ENCODE measurements around the gene CTSL.
"Not testable (repeated sequence)": the region's sequence is repeated elsewhere in the genome, so short reads cannot be mapped to it uniquely, and the experiment has no call there.

Gene CTSL

DNA sequence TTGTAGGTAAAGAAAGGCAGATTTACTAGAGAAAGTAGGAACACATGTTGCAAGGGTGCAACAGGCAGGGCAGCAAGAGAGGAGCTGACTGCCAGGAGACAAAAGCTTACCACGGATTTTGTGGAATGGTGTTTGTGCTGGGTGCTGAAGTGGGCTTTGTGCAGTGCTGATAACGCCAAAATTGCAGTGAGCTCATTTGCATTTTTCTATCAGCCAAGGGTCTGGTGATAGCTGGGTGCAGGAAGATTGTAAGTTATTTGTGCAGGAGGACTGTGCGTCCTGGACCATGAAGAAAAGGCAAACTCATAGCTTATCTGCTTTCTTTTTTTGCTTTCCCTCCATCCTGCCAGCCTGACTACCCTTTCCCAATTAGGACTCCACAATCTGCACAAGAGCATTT lies 13.6 kb downstream of the CTSL start:
- TF ChIP-seq, protein P1, sequence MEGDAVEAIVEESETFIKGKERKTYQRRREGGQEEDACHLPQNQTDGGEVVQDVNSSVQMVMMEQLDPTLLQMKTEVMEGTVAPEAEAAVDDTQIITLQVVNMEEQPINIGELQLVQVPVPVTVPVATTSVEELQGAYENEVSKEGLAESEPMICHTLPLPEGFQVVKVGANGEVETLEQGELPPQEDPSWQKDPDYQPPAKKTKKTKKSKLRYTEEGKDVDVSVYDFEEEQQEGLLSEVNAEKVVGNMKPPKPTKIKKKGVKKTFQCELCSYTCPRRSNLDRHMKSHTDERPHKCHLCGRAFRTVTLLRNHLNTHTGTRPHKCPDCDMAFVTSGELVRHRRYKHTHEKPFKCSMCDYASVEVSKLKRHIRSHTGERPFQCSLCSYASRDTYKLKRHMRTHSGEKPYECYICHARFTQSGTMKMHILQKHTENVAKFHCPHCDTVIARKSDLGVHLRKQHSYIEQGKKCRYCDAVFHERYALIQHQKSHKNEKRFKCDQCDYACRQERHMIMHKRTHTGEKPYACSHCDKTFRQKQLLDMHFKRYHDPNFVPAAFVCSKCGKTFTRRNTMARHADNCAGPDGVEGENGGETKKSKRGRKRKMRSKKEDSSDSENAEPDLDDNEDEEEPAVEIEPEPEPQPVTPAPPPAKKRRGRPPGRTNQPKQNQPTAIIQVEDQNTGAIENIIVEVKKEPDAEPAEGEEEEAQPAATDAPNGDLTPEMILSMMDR (IDR thresholded peaks at IDR 0.05; ENCODE audit: low read depth, low read length) = no peak
- no peak for DNase-seq (ENCODE audit: extremely low read depth, low read depth)

DNA sequence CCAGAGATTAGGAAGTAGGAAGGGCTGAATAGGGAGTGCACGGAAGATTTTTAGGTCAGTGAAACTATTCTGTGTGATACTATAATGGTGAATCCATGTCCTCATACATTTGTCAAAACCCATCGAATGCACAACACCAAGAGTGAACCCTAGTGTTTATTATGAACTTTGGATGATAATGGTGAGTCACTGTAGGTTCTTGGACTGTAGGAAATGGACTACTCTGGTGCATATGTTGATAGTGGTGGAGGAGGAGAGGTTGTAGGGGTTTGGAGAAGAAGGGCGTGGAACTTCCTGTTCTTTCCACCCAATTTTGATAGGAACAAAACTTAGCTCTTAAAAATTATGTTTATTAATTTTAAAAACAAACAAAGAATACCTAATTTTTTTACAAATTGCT lies 14.3 kb downstream of the CTSL start:
- no peak for DNase-seq (ENCODE audit: extremely low read depth, low read depth)
- TF ChIP-seq, protein P1 (IDR thresholded peaks at IDR 0.05; ENCODE audit: low read depth, low read length) = no peak

DNA sequence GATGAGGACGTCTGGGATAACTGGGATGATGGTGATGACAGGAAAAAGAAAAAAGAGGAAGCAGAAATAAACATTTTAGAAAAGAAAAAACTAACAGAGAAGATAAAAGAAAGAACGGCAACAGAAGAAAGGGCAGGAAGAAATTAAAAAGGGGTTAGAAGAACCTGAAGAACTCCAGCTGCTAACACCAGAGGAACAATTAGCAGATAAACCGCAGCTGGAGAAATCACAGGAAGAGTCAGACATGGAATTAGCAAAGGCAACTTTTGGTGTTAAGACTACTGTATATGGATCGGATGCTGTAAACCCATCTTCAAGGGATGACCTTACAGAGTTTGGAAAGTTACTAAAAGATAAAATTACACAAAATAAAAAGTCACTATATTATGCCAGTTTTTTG lies 15.4 kb downstream of the CTSL start:
- TF ChIP-seq, protein P1 (IDR thresholded peaks at IDR 0.05; ENCODE audit: low read depth, low read length) = no peak
- no peak for DNase-seq (ENCODE audit: extremely low read depth, low read depth)

DNA sequence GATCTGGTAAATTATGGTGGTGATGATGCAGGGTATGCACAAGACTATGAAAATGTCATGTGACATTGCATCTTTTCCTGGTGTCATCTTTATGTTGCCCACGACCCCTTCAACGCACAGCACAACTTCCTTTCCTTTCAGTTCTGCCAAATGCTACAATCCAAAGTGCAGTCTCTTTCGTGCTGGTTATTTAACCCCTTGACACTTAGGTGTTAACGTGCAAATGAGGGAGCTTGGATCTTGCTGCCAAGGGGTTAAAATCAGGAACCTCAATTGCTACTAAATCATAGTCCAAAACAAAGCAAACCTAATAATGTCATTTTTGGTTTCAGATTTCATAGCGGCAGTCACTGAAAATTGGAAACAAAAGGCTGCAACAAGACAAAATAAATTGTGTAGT lies 16.0 kb downstream of the CTSL start:
- DNase-seq (ENCODE audit: extremely low read depth, low read depth) = no peak
- TF ChIP-seq, protein P1 (IDR thresholded peaks at IDR 0.05; ENCODE audit: low read depth, low read length) = no peak

DNA sequence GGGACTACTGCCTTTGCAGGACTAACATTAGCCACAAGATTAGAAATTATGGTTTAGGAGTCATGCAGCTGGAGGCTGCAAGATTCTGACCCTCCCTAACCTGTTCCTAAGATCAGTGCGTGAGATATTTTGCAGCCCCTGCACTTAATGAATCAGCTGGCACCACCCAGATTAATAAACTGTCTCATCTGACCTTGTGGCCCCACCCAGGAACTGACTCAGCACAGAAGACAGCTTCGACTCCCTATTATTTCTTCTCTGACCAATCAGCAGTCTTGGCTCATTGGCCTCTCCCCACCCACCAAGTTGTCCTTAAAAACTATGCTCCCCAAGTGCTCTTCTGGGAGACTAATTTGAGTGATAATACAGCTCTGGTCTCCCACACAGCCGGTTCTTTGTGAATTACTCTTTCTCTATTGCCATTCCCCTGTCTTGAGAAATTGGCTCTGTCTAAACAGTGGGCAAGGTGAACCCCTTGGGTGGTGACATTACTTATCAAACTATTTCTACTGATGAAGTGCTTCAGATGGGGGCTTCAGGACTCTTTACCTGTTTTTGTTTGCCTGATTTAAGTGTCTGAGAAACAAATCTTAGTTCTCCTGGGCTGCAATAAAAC lies 17.0 kb downstream of the CTSL start:
- no peak for DNase-seq (ENCODE audit: extremely low read depth, low read depth)
- TF ChIP-seq, protein P1 (IDR thresholded peaks at IDR 0.05; ENCODE audit: low read depth, low read length) = no peak

DNA sequence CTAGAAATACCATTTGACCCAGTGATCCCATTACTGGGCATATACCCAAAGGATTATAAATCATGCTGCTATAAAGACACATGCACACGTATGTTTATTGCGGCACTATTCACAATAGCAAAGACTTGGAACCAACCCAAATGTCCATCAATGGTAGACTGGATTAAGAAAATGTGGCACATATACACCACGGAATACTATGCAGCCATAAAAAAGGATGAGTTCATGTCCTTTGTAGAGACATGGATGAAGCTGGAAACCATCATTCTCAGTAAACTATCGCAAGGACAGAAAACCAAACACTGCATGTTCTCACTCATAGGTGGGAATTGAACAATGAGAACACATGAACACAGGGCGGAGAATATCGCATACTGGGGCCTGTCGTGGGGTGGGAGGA lies 18.3 kb downstream of the CTSL start:
- DNase-seq (ENCODE audit: extremely low read depth, low read depth) = not testable (repeated sequence)

DNA sequence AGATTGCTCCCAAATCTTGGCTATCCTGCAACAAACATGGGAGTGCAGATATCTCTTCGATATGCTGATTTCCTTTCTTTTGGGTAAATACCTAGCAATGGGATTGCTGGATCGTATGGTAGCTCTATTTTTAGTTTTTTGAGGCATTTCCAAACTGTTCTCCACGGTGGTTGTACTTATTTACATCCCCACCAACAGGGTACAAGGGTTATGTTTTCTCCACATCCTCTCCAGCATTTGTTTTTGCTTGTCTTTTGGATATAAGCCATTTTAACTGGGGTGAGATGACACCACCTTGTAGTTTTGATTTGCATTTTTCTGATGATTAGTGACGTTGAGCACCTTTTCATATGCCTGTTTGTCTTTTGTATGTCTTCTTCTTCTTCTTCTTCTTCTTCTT lies 20.3 kb downstream of the CTSL start:
- no peak for DNase-seq (ENCODE audit: extremely low read depth, low read depth)
- TF ChIP-seq, protein P1 (IDR thresholded peaks at IDR 0.05; ENCODE audit: low read depth, low read length) = no peak

DNA sequence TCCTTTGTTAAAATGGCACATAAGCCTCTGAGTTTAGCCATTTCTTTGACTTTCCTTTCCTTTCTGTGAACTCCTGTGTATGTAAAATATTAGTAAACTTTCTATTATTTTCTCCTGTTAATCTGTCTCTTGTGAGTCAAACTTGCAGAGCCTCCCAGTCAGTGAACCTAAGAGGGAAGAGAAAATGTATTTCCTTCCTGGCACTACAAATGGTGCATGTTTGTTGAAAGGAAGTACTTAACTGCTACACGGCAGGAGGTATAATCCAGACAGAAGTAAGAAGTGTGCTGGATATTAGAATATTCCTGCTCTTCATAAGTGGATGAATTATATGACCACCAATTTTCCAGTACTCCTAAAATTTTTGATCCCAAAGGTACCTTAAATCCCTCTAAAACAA lies 23.0 kb downstream of the CTSL start:
- DNase-seq (ENCODE audit: extremely low read depth, low read depth) = no peak
- TF ChIP-seq, protein P1 (IDR thresholded peaks at IDR 0.05; ENCODE audit: low read depth, low read length) = no peak

Data from AG09319 (cell line).